C4-2B (cell line): Measurements from ENCODE around the gene ZNF565.

ENCODE experiments used
- ZFX ChIP-seq: fragments of 450-650 bp; IDR thresholded peaks from 2 replicates; pipeline ENCODE4 v1.6.1; 2017
- TF ChIP-seq, protein P1 (sequence below): fragments of 450-650 bp; conservative IDR thresholded peaks from 2 replicates; pipeline ENCODE4 v1.5.1; 2017; ENCODE audit warnings: mild to moderate bottlenecking

DNA sequence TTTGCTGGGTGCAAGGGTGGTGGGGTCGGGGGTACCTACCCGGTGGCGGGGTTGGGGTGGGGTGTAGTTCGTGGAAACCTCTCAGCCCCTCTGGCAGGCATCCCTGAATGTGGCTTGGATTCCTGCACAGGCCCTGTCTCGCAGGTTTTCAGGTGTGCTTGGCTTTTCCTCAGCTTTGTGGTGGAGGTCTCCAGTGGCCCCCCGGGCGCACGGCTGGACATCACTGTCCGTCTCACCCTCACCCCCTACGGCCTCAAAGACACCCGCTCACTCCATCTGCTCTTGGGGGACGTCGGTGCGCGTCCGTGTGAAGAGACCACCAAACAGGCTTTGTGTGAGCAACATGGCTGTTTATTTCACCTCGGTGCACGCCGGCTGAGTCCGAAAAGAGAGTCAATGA is 44.7 kb upstream of the ZNF565 start:
- TF ChIP-seq, protein P1, sequence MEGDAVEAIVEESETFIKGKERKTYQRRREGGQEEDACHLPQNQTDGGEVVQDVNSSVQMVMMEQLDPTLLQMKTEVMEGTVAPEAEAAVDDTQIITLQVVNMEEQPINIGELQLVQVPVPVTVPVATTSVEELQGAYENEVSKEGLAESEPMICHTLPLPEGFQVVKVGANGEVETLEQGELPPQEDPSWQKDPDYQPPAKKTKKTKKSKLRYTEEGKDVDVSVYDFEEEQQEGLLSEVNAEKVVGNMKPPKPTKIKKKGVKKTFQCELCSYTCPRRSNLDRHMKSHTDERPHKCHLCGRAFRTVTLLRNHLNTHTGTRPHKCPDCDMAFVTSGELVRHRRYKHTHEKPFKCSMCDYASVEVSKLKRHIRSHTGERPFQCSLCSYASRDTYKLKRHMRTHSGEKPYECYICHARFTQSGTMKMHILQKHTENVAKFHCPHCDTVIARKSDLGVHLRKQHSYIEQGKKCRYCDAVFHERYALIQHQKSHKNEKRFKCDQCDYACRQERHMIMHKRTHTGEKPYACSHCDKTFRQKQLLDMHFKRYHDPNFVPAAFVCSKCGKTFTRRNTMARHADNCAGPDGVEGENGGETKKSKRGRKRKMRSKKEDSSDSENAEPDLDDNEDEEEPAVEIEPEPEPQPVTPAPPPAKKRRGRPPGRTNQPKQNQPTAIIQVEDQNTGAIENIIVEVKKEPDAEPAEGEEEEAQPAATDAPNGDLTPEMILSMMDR, result no peak
- TF ChIP-seq ZFX, result no peak
